Measurements from ENCODE around the gene TAS2R19.
"Not testable (repeated sequence)": the region's sequence is repeated elsewhere in the genome, so short reads cannot be mapped to it uniquely, and the experiment has no call there.

The TAS2R19 gene

GRCh38 chr12:11022520-11022919 is at the start of gene TAS2R19:
Gene TAS2R19, minus strand, starts transcription at chr12:11022620. Its CDS starts 49 bp downstream, at chr12:11022571.
- no peak for DNase-seq (ENCODE audit: low spot score)

- no peak for DNase-seq (ENCODE audit: low spot score)
Measured at GRCh38 chr12:11071414-11071813, 49.0 kb upstream of the TAS2R19 start.

GRCh38 chr12:11070999-11071398 is 48.6 kb upstream of the TAS2R19 start:
- no peak for DNase-seq (ENCODE audit: low spot score)

GRCh38 chr12:11069854-11070365 is 47.5 kb upstream of the TAS2R19 start:
- DNase-seq (ENCODE audit: low spot score), result no peak

GRCh38 chr12:11067514-11067913 is 45.1 kb upstream of the TAS2R19 start:
- no peak for DNase-seq (ENCODE audit: low spot score)

- DNase-seq (ENCODE audit: low spot score), result not testable (repeated sequence)
Measured at GRCh38 chr12:11062194-11062593, 39.8 kb upstream of the TAS2R19 start, which contains the start of gene TAS2R46. Gene TAS2R46, minus strand, starts transcription at chr12:11062294. Its CDS starts 0 bp downstream, at chr12:11062294.

- no peak for DNase-seq (ENCODE audit: low spot score)
Measured at GRCh38 chr12:11059784-11060183, 37.4 kb upstream of the TAS2R19 start.

- no peak for DNase-seq (ENCODE audit: low spot score)
Measured at GRCh38 chr12:11059041-11059440, 36.6 kb upstream of the TAS2R19 start.

- DNase-seq (ENCODE audit: low spot score), result no peak
Measured at GRCh38 chr12:11055306-11055705, 32.9 kb upstream of the TAS2R19 start.

GRCh38 chr12:11049806-11050531 is 27.5 kb upstream of the TAS2R19 start:
- not testable (repeated sequence) for DNase-seq (ENCODE audit: low spot score)

GRCh38 chr12:11041366-11041765 is 18.9 kb upstream of the TAS2R19 start:
- not testable (repeated sequence) for DNase-seq (ENCODE audit: low spot score)

GRCh38 chr12:11040162-11040561 is 17.7 kb upstream of the TAS2R19 start:
- no peak for DNase-seq (ENCODE audit: low spot score)

- DNase-seq (ENCODE audit: low spot score), result no peak
Measured at GRCh38 chr12:11039171-11039570, 16.8 kb upstream of the TAS2R19 start.

- not testable (repeated sequence) for DNase-seq (ENCODE audit: low spot score)
Measured at GRCh38 chr12:11033959-11034358, 11.5 kb upstream of the TAS2R19 start.

- no peak for DNase-seq (ENCODE audit: low spot score)
Measured at GRCh38 chr12:11031307-11031706, 8.9 kb upstream of the TAS2R19 start, which contains the start of gene TAS2R31. Gene TAS2R31, minus strand, starts transcription at chr12:11031407. Its CDS starts 72 bp downstream, at chr12:11031335.

GRCh38 chr12:11026118-11026517 is 3.7 kb upstream of the TAS2R19 start:
- DNase-seq (ENCODE audit: low spot score), result no peak

- no peak for DNase-seq (ENCODE audit: low spot score)
Measured at GRCh38 chr12:11023387-11023786, 967 bp upstream of the TAS2R19 start.

GRCh38 chr12:11016937-11017336 is 5.5 kb downstream of the TAS2R19 start:
- peak; percentile 28 for DNase-seq (ENCODE audit: low spot score)

- DNase-seq (ENCODE audit: low spot score), result no peak
Measured at GRCh38 chr12:11015775-11016430, 6.5 kb downstream of the TAS2R19 start.

GRCh38 chr12:11014234-11014633 is 8.2 kb downstream of the TAS2R19 start:
- no peak for DNase-seq (ENCODE audit: low spot score)

GRCh38 chr12:11007608-11008007 is 14.8 kb downstream of the TAS2R19 start:
- no peak for DNase-seq (ENCODE audit: low spot score)

- no peak for DNase-seq (ENCODE audit: low spot score)
Measured at GRCh38 chr12:10998204-10998603, 24.2 kb downstream of the TAS2R19 start, which contains the start of gene TAS2R20. Gene TAS2R20, minus strand, starts transcription at chr12:10998304. Its CDS starts 429 bp downstream, at chr12:10997875.

- DNase-seq (ENCODE audit: low spot score), result no peak
Measured at GRCh38 chr12:10994307-10994706, 28.1 kb downstream of the TAS2R19 start.
